GM23338 (cell line): Measurements from ENCODE around the gene TNFRSF1A. TPM values are rescaled to one million over a fixed set of nuclear protein-coding genes. Genes with fewer than 3 reads are reported as not detected.

Experiments
- ATAC-seq: fragments of 200-7000 bp; cut with Tn5 transposase; 3 replicates; pipeline ENCODE4 v1.9.1; 2020
- DNase-seq: peaks from one replicate; pipeline ENCODE4 v3.0.0-alpha.2; 2015; ENCODE audit warnings: low spot score
- H2AFZ ChIP-seq: fragments of 200-600 bp; sonication (generic); 2 replicates; pipeline ENCODE4 v1.8.0; 2016; ENCODE audit warnings: antibody characterized with exemption, mild to moderate bottlenecking, moderate library complexity
- H3F3A ChIP-seq: fragments of 200-600 bp; sonication (generic); replicated peaks from 2 replicates; pipeline ENCODE4 v1.8.0; 2017; ENCODE audit warnings: antibody characterized with exemption, mixed run types, low read depth
- H3K27ac ChIP-seq: fragments of 200-600 bp; sonication (generic); 2 replicates; pipeline ENCODE4 v1.6.1; 2016; ENCODE audit warnings: low read depth
- H3K27me3 ChIP-seq: fragments of 200-600 bp; sonication (generic); 2 replicates; pipeline ENCODE4 v1.8.0; 2016; ENCODE audit warnings: mild to moderate bottlenecking, mixed run types, moderate library complexity; ENCODE audit not compliant: insufficient read depth
- H3K36me3 ChIP-seq: fragments of 200-600 bp; sonication (generic); 2 replicates; pipeline ENCODE4 v1.8.0; 2016; ENCODE audit warnings: mild to moderate bottlenecking; ENCODE audit not compliant: insufficient read depth
- H3K4me1 ChIP-seq: fragments of 200-600 bp; sonication (generic); 2 replicates; pipeline ENCODE4 v1.8.0; 2016; ENCODE audit warnings: mild to moderate bottlenecking, moderate library complexity; ENCODE audit not compliant: insufficient read depth
- H3K4me2 ChIP-seq: fragments of 200-600 bp; sonication (generic); 2 replicates; pipeline ENCODE4 v1.7.1; 2017; ENCODE audit warnings: mixed run types
- H3K4me3 ChIP-seq: fragments of 200-600 bp; sonication (generic); 2 replicates; pipeline ENCODE4 v1.6.1; 2016; ENCODE audit warnings: mixed run types
- H3K79me2 ChIP-seq: fragments of 200-600 bp; sonication (generic); replicated peaks from 2 replicates; pipeline ENCODE4 v1.8.0; 2017; ENCODE audit warnings: mild to moderate bottlenecking; ENCODE audit not compliant: insufficient read depth
- H3K9me2 ChIP-seq: fragments of 200-600 bp; sonication (generic); 2 replicates; pipeline ENCODE4 v1.8.0; 2017; ENCODE audit not compliant: insufficient read depth
- H4K20me1 ChIP-seq: fragments of 200-600 bp; sonication (generic); replicated peaks from 2 replicates; pipeline ENCODE4 v1.8.0; 2017; ENCODE audit warnings: mild to moderate bottlenecking; ENCODE audit not compliant: insufficient read depth
- H3K27ac Mint-ChIP-seq: 2 replicates; pipeline ENCODE4 v1.8.0; 2020; ENCODE audit warnings: inconsistent platforms, mild to moderate bottlenecking, moderate library complexity, mixed read lengths
- H3K27me3 Mint-ChIP-seq: 3 replicates; pipeline ENCODE4 v1.8.0; 2022; ENCODE audit warnings: low read depth, mild to moderate bottlenecking, moderate library complexity, mixed read lengths, inconsistent platforms; ENCODE audit not compliant: insufficient read depth, poor library complexity
- H3K36me3 Mint-ChIP-seq: 3 replicates; pipeline ENCODE4 v1.8.0; 2021; ENCODE audit warnings: low read depth, mild to moderate bottlenecking, inconsistent platforms, moderate library complexity, mixed read lengths
- H3K4me1 Mint-ChIP-seq: 3 replicates; pipeline ENCODE4 v1.8.0; 2020; ENCODE audit warnings: mild to moderate bottlenecking, inconsistent platforms, mixed read lengths
- H3K4me3 Mint-ChIP-seq: 3 replicates; pipeline ENCODE4 v1.8.0; 2021; ENCODE audit warnings: moderate library complexity, mild to moderate bottlenecking, inconsistent platforms, mixed read lengths
- H3K9me3 Mint-ChIP-seq: 3 replicates; pipeline ENCODE4 v1.8.0; 2020; ENCODE audit warnings: moderate library complexity, mild to moderate bottlenecking, inconsistent platforms, mixed read lengths
- CREB1 ChIP-seq: fragments of 250-450 bp; sonication (Bioruptor Pico); IDR thresholded peaks from 2 replicates; pipeline ENCODE4 v1.5.0; 2020; ENCODE audit warnings: low read depth, mild to moderate bottlenecking, moderate library complexity
- CTCF ChIP-seq, 2 experiments: fragments of 200-600 bp in 1 of 2; sonication (generic) in 1 of 2; conservative IDR thresholded peaks; 2 replicates each; pipeline versions ENCODE4 v1.5.1 to v1.6.1; 2016 to 2017; ENCODE audit warnings: antibody characterized with exemption in 2 of 2, low read depth in 2 of 2, mild to moderate bottlenecking in 2 of 2, moderate library complexity in 1 of 2
- ETS1 ChIP-seq: IDR thresholded peaks from 2 replicates; pipeline ENCODE4 v1.6.1; 2016; ENCODE audit warnings: antibody characterized with exemption
- EZH2 ChIP-seq: fragments of 200-600 bp; sonication (generic); IDR thresholded peaks from one replicate; pipeline ENCODE4 v1.8.0; 2017; ENCODE audit warnings: antibody characterized with exemption, mild to moderate bottlenecking, low read depth; ENCODE audit not compliant: unreplicated experiment
- EZH2phosphoT487 ChIP-seq: fragments of 200-600 bp; sonication (generic); IDR thresholded peaks from one replicate; pipeline ENCODE4 v1.8.1; 2018; ENCODE audit warnings: antibody characterized with exemption; ENCODE audit not compliant: unreplicated experiment
- JUNB ChIP-seq: IDR thresholded peaks from one replicate; pipeline ENCODE4 v1.6.1; 2016; ENCODE audit warnings: antibody characterized with exemption; ENCODE audit not compliant: unreplicated experiment
- NANOG ChIP-seq: IDR thresholded peaks from 2 replicates; pipeline ENCODE4 v1.6.1; 2016; ENCODE audit warnings: antibody characterized with exemption, borderline replicate concordance
- POLR2AphosphoS5 ChIP-seq: IDR thresholded peaks from 2 replicates; pipeline ENCODE4 v1.6.1; 2016; ENCODE audit warnings: antibody characterized with exemption, low read depth
- STAT1 ChIP-seq: IDR thresholded peaks from one replicate; pipeline ENCODE4 v1.6.1; 2016; ENCODE audit warnings: antibody characterized with exemption; ENCODE audit not compliant: unreplicated experiment
- ZNF114 ChIP-seq: fragments of 250-450 bp; sonication (Bioruptor Pico); IDR thresholded peaks from 2 replicates; pipeline ENCODE4 v1.5.0; 2020; ENCODE audit warnings: mild to moderate bottlenecking, moderate library complexity
- ZNF331 ChIP-seq: fragments of 250-450 bp; sonication (Bioruptor Pico); IDR thresholded peaks from 2 replicates; pipeline ENCODE4 v1.5.0; 2020; ENCODE audit warnings: low read depth, mild to moderate bottlenecking, moderate library complexity
- ZNF462 ChIP-seq: fragments of 250-450 bp; sonication (Bioruptor Pico); IDR thresholded peaks from 2 replicates; pipeline ENCODE4 v1.5.0; 2020; ENCODE audit warnings: mild to moderate bottlenecking, moderate library complexity
- polyA plus RNA-seq: library from polyadenylated mRNA; unstranded; fragments of >200 nt; fragmentation: Nextera tagmentation; extraction: Ambion mirVana; gene quantifications from 2 replicates; pipeline ENCODE4 v1.2.1, GENCODE V29; 2016
- total RNA-seq: library from RNA; depleted of rRNA; stranded (reverse); fragments of >200 nt; shearing (Covaris generic); gene quantifications from 2 replicates; pipeline ENCODE4 v1.2.3, GENCODE V29; 2014
- TF ChIP-seq, protein P1 (sequence below): IDR thresholded peaks from one replicate; pipeline ENCODE4 v1.6.1; 2018; ENCODE audit warnings: antibody characterized with exemption; ENCODE audit not compliant: unreplicated experiment

TNFRSF1A gene
- total and polyA plus RNA-seq, 2 experiments from 2014 or later: 24.3 to 43.4 TPM

GRCh38 chr12:6337958-6338433 lies 3.9 kb downstream of the TNFRSF1A start:
- H4K20me1 ChIP-seq: 0 out of 2 replicates have a peak, but pooled peaks cover 3% of the 10 kb centered on the region
- H3K36me3 ChIP-seq: peaks cover 6% of the 10 kb centered on the region; the same call in 1 of the 2 replicates
- H3K27me3 Mint-ChIP-seq: peaks cover 18% of the 10 kb centered on the region
- peak overlapping the region; percentile 43; the same call in 1 of the 2 replicates for H3K4me3 ChIP-seq
- H3K9me3 Mint-ChIP-seq: no peaks in the 10 kb centered on the region
- H3K36me3 Mint-ChIP-seq: peaks cover 23% of the 10 kb centered on the region
- peaks cover 72% of the 10 kb centered on the region for H3K79me2 ChIP-seq
- H3K27ac ChIP-seq: peak overlapping the region; percentile 98
- no peaks in the 10 kb centered on the region for H3K9me2 ChIP-seq
- no peaks in the 10 kb centered on the region for H3K27me3 ChIP-seq
- peaks cover 37% of the 10 kb centered on the region for H3K4me1 Mint-ChIP-seq
- H3K27ac Mint-ChIP-seq: no peak overlapping the region
- H2AFZ ChIP-seq: no peak overlapping the region
- peaks cover 33% of the 10 kb centered on the region for H3F3A ChIP-seq
- H3K4me3 Mint-ChIP-seq: no peak overlapping the region
- peaks cover 70% of the 10 kb centered on the region for H3K4me1 ChIP-seq
- TF ChIP-seq, protein P1, sequence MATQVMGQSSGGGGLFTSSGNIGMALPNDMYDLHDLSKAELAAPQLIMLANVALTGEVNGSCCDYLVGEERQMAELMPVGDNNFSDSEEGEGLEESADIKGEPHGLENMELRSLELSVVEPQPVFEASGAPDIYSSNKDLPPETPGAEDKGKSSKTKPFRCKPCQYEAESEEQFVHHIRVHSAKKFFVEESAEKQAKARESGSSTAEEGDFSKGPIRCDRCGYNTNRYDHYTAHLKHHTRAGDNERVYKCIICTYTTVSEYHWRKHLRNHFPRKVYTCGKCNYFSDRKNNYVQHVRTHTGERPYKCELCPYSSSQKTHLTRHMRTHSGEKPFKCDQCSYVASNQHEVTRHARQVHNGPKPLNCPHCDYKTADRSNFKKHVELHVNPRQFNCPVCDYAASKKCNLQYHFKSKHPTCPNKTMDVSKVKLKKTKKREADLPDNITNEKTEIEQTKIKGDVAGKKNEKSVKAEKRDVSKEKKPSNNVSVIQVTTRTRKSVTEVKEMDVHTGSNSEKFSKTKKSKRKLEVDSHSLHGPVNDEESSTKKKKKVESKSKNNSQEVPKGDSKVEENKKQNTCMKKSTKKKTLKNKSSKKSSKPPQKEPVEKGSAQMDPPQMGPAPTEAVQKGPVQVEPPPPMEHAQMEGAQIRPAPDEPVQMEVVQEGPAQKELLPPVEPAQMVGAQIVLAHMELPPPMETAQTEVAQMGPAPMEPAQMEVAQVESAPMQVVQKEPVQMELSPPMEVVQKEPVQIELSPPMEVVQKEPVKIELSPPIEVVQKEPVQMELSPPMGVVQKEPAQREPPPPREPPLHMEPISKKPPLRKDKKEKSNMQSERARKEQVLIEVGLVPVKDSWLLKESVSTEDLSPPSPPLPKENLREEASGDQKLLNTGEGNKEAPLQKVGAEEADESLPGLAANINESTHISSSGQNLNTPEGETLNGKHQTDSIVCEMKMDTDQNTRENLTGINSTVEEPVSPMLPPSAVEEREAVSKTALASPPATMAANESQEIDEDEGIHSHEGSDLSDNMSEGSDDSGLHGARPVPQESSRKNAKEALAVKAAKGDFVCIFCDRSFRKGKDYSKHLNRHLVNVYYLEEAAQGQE: no peak
- no peak for TF ChIP-seq JUNB
- TF ChIP-seq NANOG: no peak
- no peak for TF ChIP-seq ZNF331
- TF ChIP-seq EZH2: no peak
- no peak for TF ChIP-seq CTCF (conservative IDR thresholded peaks at IDR 0.05; ENCODE audit: low read depth in 2 of 2)
- no peak for TF ChIP-seq ZNF462 (CRISPR knock-in tag)
- TF ChIP-seq ETS1: no peak
- TF ChIP-seq POLR2AphosphoS5: no peak
- no peak for TF ChIP-seq CREB1 (CRISPR knock-in tag)
- no peak for TF ChIP-seq ZNF114 (CRISPR knock-in tag)
- no peak for TF ChIP-seq EZH2phosphoT487
- no peak for TF ChIP-seq STAT1
- ATAC-seq: no peak
- peak overlapping the region; percentile 96 for H3K4me2 ChIP-seq
- DNase-seq: no peak
